Smooth muscle cell (in vitro differentiated cells): ENCODE measurements around the gene AGTPBP1. TPM values are rescaled to one million over a fixed set of nuclear protein-coding genes. Genes with fewer than 3 reads are reported as not detected.

Experiments
- DNase-seq: peaks from one replicate; lab custom pipeline; 2025; ENCODE audit not compliant: unreplicated experiment; lab: John Stamatoyannopoulos, UW
- H2AFZ ChIP-seq: fragments of 200-600 bp; sonication (generic); 2 replicates; pipeline ENCODE4 v1.6.0; 2016; ENCODE audit warnings: antibody characterized with exemption, low read depth, mild to moderate bottlenecking
- H3F3A ChIP-seq: fragments of 200-600 bp; sonication (generic); 2 replicates; pipeline ENCODE4 v1.6.0; 2017; ENCODE audit warnings: antibody characterized with exemption, low read depth
- H3K27ac ChIP-seq: fragments of 200-600 bp; sonication (generic); 2 replicates; pipeline ENCODE4 v1.5.1; 2016; ENCODE audit warnings: low read depth, mild to moderate bottlenecking
- H3K27me3 ChIP-seq: fragments of 200-600 bp; sonication (generic); 2 replicates; pipeline ENCODE4 v1.6.1; 2016; ENCODE audit warnings: low read depth, mild to moderate bottlenecking
- H3K36me3 ChIP-seq: fragments of 200-600 bp; sonication (generic); 2 replicates; pipeline ENCODE4 v1.5.1; 2016; ENCODE audit warnings: low read depth
- H3K4me1 ChIP-seq: fragments of 200-600 bp; sonication (generic); 2 replicates; pipeline ENCODE4 v1.5.1; 2016; ENCODE audit warnings: low read depth
- H3K4me2 ChIP-seq: fragments of 200-600 bp; sonication (generic); 2 replicates; pipeline ENCODE4 v1.6.0; 2016; ENCODE audit warnings: mild to moderate bottlenecking
- H3K4me3 ChIP-seq: fragments of 200-600 bp; sonication (generic); 2 replicates; pipeline ENCODE4 v1.5.1; 2016; ENCODE audit warnings: mild to moderate bottlenecking
- H3K79me2 ChIP-seq: fragments of 200-600 bp; sonication (generic); 2 replicates; pipeline ENCODE4 v1.6.0; 2016; ENCODE audit warnings: low read depth, mild to moderate bottlenecking
- H3K9ac ChIP-seq: fragments of 200-600 bp; sonication (generic); 2 replicates; pipeline ENCODE4 v1.6.0; 2016; ENCODE audit warnings: low read depth
- H3K9me3 ChIP-seq: fragments of 200-600 bp; sonication (generic); replicated peaks from 2 replicates; pipeline ENCODE4 v1.5.1; 2016; ENCODE audit warnings: low read depth
- H4K20me1 ChIP-seq: fragments of 200-600 bp; sonication (generic); 2 replicates; pipeline ENCODE4 v1.6.0; 2016; ENCODE audit warnings: low read depth
- CTCF ChIP-seq: fragments of 200-600 bp; sonication (generic); IDR thresholded peaks from 2 replicates; pipeline ENCODE4 v1.5.1; 2017; ENCODE audit warnings: borderline replicate concordance, mild to moderate bottlenecking, antibody characterized with exemption; ENCODE audit not compliant: insufficient read depth, poor library complexity, severe bottlenecking
- WGBS: methylation state at CpG from one replicate; pipeline ENCODE4 v1.1.7; 2016; ENCODE audit warnings: low lambda C conversion rate; 5-methylcytosine and 5-hydroxymethylcytosine counted together
- polyA plus RNA-seq: library from polyadenylated mRNA; unstranded; fragments of >200 nt; fragmentation: Nextera tagmentation; extraction: Ambion mirVana; gene quantifications from 2 replicates; pipeline ENCODE4 v1.2.1, GENCODE V29; 2016
- total RNA-seq: library from RNA; depleted of rRNA; stranded (reverse); fragments of >200 nt; gene quantifications from 2 replicates; pipeline ENCODE4 v1.2.3, GENCODE V29; 2014

AGTPBP1 gene
- total and polyA plus RNA-seq, 2 experiments from 2014 or later: 4.6 to 7.0 TPM

DNA sequence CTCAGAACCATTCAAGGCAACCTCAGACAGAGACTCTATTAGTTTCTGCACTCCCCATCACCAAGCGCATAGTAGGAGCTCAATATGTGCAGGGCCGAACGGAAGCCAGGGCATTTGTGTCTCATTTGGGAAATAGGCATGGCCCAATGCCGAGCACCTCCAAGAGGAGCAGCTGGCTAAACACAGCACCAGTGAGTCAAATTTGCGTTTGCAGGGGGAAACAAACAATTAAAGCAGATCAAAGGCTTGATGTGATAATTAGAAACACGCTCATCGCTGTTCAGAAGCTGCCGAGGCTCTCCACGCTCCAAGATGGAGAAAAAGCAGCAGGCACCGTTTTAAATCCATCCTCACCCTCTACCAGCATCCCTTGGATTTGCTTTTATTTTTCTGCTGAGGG, 225.3 kb downstream of the AGTPBP1 start:
- Histone ChIP-seq H3K9me3 (no peaks in the 10 kb centered on the region), H3K79me2 (no peaks in the 10 kb centered on the region), H3K27me3 (peaks cover 4% of the 10 kb centered on the region), H3F3A (no peaks in the 10 kb centered on the region), H3K4me3 (no peak overlapping the region), H2AFZ (no peak overlapping the region), H3K4me2 (no peak overlapping the region), H3K9ac (no peak overlapping the region), H4K20me1 (no peaks in the 10 kb centered on the region), H3K27ac (no peak overlapping the region), H3K36me3 (no peaks in the 10 kb centered on the region), H3K4me1 (no peaks in the 10 kb centered on the region)
- WGBS: 80% methylated on average over 10 of the region's 10 CpGs
- no peak for DNase-seq
- TF ChIP-seq CTCF: no peak

DNA sequence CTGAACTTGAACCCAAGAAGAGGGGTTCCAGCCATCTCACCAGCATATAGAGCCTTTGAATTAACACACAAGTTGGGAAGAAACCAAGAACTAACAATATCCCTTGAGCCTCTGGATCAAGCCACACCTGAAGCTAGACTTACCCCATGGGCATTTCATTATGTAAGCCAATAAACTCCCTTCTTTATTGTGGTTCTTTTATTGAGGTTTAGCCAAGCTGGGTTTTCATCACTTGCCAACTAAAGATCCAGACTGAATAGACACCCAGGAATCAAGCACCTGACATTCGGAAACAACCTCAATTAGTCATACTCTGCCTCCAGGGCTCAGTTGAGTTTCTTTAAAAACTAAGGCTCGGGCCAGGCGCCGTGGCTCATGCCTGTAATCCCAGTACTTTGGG, 226.7 kb downstream of the AGTPBP1 start:
- 66% methylated on average over 4 of the region's 4 CpGs for WGBS
- no peak for TF ChIP-seq CTCF

GRCh38 chr9:85514256-85514655, 227.5 kb downstream of the AGTPBP1 start:
- H3K27ac ChIP-seq: no peak overlapping the region
- no peaks in the 10 kb centered on the region for H3K79me2 ChIP-seq
- no peak overlapping the region for H3K9ac ChIP-seq
- DNase-seq: no peak
- no peaks in the 10 kb centered on the region for H3F3A ChIP-seq
- H2AFZ ChIP-seq: no peak overlapping the region
- H3K36me3 ChIP-seq: no peaks in the 10 kb centered on the region
- H3K4me3 ChIP-seq: no peak overlapping the region
- no peak for TF ChIP-seq CTCF
- WGBS: 83% methylated on average over 8 of the region's 8 CpGs
- H4K20me1 ChIP-seq: no peaks in the 10 kb centered on the region
- H3K4me1 ChIP-seq: no peaks in the 10 kb centered on the region
- no peaks in the 10 kb centered on the region for H3K27me3 ChIP-seq
- H3K9me3 ChIP-seq: no peaks in the 10 kb centered on the region
- no peak overlapping the region for H3K4me2 ChIP-seq

More for the DNA sequence above, 226.7 kb downstream of the AGTPBP1 start:
- no peak overlapping the region for H3K4me2 ChIP-seq
- no peak overlapping the region for H3K27ac ChIP-seq
- no peaks in the 10 kb centered on the region for H3K27me3 ChIP-seq
- no peaks in the 10 kb centered on the region for H4K20me1 ChIP-seq
- H2AFZ ChIP-seq: no peak overlapping the region
- no peaks in the 10 kb centered on the region for H3F3A ChIP-seq
- no peak overlapping the region for H3K4me3 ChIP-seq
- H3K4me1 ChIP-seq: no peaks in the 10 kb centered on the region
- H3K36me3 ChIP-seq: no peaks in the 10 kb centered on the region
- no peak for DNase-seq
- no peaks in the 10 kb centered on the region for H3K79me2 ChIP-seq
- no peaks in the 10 kb centered on the region for H3K9me3 ChIP-seq
- no peak overlapping the region for H3K9ac ChIP-seq

DNA sequence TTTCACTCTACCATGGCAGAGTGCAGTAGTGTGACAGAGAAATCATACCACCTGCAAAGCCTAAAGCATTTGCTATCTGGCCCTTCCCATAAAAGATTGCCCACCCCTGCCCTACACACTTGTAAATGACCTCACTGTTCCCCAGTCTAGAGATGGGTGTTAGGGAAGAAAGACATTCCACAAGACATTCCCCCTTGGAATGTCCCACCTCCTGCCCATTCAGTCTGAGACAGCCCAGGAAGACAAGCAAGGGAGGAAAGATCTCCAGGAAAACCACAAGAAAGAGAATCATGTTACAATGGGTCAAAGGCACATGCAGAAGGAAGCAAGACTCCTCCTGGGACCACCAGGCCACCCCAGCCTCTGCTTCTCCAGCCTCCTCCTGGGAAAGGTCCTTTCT, 230.0 kb downstream of the AGTPBP1 start:
- no peak for TF ChIP-seq CTCF

More for the DNA sequence above, 230.0 kb downstream of the AGTPBP1 start:
- H3K79me2 ChIP-seq: no peaks in the 10 kb centered on the region
- H3K4me3 ChIP-seq: no peak overlapping the region
- H3K27ac ChIP-seq: no peak overlapping the region
- DNase-seq: no peak
- H3K4me2 ChIP-seq: no peak overlapping the region
- H3K9me3 ChIP-seq: no peaks in the 10 kb centered on the region
- no peaks in the 10 kb centered on the region for H4K20me1 ChIP-seq
- H3K36me3 ChIP-seq: no peaks in the 10 kb centered on the region
- H2AFZ ChIP-seq: no peak overlapping the region
- no peaks in the 10 kb centered on the region for H3K27me3 ChIP-seq
- H3K9ac ChIP-seq: no peak overlapping the region
- no peaks in the 10 kb centered on the region for H3K4me1 ChIP-seq
- H3F3A ChIP-seq: no peaks in the 10 kb centered on the region
